Measurements from ENCODE around the gene POU2AF1.
"Not testable (repeated sequence)": the region's sequence is repeated elsewhere in the genome, so short reads cannot be mapped to it uniquely, and the experiment has no call there.

The POU2AF1 gene

DNA sequence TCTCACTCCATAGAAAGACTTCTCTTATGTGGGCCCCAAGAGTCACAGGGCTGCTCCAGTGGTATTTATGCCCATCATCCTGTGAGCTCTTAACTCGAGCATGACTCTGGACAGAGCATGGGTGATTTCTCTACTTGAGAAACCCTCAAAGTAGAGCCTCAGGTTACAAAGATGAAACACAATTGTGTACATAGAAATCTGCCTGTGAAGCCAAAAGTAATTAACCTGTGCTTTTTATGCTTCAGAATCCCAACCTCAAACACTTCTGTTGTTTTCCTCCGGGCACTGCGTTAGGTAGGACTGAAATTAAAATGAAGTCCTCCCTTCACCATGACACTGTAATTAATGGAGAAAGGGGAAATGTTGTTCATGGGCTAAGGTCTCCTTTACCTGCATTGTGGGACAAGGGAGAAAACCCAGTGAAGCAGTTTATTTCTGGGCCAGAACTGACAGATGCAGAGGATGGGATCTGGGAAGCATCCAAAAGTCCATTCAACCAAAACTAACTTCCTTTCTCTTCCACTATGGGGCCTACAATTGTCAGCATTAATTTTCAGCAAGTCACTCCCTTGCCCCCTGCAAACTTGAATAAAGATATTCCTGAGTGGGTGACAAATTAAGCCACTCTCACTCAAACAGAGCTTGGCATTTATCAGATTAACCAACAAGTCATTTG, 24.1 kb upstream of the POU2AF1 start:
- TF ChIP-seq GATA1 (IDR thresholded peaks at IDR 0.05; ENCODE audit: low read depth, low read length) (no peak), POLR2A (IDR thresholded peaks at IDR 0.05; ENCODE audit: low read length) (no peak)
- DNase-seq: no peak

DNA sequence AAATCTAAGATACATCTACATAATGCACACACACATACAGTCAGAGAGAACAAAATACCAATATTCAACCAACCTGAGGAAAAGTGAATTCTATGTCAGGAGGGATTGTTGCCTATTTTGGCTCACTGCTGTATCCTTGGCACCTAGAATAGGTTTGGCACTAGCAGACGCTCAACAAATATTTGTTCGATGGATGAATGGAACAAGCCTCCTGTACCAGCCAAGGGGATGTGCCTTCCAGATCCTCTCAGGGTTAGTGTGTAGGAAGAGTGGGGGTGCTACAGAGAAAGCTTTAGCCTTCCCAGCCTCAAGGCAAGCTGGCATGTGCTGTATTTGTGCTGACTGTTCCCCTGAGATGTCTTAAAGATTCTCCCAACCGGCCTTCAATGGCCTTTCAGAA, 23.3 kb upstream of the POU2AF1 start:
- TF ChIP-seq POLR2A (IDR thresholded peaks at IDR 0.05; ENCODE audit: low read length): no peak
- no peak for TF ChIP-seq GATA1 (IDR thresholded peaks at IDR 0.05; ENCODE audit: low read depth, low read length)
- DNase-seq: no peak

DNA sequence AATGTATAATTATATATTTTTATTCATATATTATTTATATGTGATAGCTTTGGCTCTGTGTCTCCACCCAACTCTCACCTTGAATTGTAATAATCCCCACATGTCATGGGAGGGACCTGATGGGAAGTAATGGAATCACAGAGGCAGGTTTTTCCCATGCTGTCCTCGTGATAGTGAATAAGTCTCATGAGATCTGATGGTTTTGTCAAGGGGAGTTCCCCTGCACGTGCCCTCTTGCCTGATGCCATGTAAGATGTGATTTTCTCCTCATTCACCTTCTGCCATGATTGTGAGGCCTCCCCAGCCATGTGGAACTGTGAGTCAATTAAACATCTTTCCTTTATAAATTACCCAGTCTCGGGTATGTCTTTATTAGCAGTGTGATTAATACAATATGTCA, 22.9 kb upstream of the POU2AF1 start:
- DNase-seq: not testable (repeated sequence)

DNA sequence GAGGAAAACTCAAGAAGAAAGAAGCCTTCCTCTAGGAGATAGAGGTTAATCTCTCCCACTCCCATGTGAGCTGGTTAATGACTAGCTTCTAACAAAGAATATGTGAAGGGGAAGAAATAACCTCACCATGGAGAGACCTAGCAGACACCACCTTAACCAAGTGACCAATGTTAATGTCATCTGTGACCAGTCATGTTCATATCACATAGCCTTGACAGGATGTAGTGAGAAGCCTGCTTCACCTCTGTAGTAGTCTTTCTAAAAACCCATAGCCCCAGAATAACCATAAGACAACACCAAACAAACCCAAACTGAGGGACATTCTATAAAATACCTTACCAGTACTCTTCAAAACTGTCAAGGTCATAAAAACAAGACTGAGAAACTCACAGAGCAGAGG, 21.5 kb upstream of the POU2AF1 start:
- DNase-seq: no peak
- TF ChIP-seq POLR2A (IDR thresholded peaks at IDR 0.05; ENCODE audit: low read length) (no peak), GATA1 (IDR thresholded peaks at IDR 0.05; ENCODE audit: low read depth, low read length) (no peak)

DNA sequence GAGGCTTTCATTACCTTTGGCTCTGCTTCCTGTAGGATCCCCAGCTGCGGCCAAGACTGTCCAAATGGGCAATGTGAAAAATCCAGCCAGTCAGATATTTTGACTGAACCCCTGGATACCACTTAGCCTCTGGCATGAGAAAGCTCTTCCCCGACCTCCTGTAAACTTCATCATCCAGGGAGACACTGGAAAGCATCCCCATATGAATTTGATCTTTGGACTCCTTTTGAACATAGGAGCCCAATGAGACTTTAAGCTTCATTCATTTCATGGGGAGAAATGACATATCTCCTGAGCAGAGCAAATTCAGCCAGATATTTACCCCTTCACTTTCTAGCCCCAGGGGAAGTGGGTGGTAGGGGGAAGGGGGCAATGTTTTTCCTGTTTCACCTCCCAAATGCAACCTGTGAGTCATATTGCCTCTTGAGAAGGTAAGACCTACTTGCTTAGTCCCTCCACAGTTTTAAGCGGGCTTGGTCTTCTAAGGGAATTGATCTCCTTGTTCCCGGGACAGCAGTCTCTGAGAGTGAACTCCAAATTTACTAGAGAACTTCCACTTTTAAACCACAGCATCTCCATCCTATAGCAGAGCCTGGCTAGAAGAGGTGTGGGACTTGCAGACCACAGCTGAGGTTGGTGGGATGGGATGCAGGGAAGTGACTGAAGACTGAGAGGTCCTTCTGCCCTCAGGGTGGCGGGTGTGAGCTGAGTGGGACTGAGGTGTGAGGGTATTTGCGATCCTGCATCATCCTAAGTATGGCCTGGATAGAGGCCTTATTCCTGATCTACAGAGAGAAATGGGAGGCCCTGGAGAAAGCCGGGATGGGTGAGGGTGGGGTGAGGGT, 20.3 kb upstream of the POU2AF1 start:
- TF ChIP-seq POLR2A (IDR thresholded peaks at IDR 0.05; ENCODE audit: low read length) (no peak), GATA1 (IDR thresholded peaks at IDR 0.05; ENCODE audit: low read depth, low read length) (no peak)
- no peak for DNase-seq

DNA sequence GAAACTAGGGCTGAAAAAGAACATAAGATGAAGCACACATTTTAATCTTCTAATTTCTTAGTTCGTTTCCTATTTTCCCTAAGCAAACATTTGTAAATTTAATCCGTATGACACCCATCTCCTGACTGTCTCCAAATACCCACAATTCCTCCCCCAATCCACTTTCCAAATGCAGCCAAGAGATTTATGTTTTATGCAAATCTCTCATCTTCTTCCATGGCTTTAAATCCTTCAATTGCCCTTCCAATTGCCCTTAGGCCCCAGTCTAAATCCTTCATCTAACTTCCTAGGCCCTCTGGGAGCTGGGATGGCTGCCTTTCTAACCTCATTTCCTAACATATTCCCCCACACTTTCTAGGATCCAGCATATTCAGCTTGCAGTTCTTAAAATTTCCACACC, 18.0 kb upstream of the POU2AF1 start:
- DNase-seq: no peak
- TF ChIP-seq POLR2A (IDR thresholded peaks at IDR 0.05; ENCODE audit: low read length) (no peak), GATA1 (IDR thresholded peaks at IDR 0.05; ENCODE audit: low read depth, low read length) (no peak)

DNA sequence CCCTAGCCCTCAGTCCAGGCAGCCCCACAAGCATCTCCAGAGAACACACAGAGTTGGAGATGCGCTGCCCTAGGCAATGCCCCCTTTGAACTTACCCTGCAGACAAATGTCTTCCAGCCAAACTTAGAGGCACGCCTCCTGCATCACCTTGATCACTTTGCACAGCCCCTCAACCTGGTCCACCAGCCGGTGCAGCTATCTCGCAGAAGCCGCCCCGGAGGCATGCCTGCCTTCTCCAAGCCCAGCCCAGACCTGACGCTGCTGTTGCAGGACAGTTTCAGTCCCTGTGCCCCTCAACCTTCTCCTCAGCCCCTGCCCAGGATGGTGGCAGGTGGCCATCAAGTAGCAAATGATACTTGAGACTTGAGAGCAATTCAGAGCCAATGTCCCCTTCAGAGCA, 16.7 kb upstream of the POU2AF1 start:
- no peak for TF ChIP-seq GATA1 (IDR thresholded peaks at IDR 0.05; ENCODE audit: low read depth, low read length)
- TF ChIP-seq POLR2A (IDR thresholded peaks at IDR 0.05; ENCODE audit: low read length): no peak
- no peak for DNase-seq

DNA sequence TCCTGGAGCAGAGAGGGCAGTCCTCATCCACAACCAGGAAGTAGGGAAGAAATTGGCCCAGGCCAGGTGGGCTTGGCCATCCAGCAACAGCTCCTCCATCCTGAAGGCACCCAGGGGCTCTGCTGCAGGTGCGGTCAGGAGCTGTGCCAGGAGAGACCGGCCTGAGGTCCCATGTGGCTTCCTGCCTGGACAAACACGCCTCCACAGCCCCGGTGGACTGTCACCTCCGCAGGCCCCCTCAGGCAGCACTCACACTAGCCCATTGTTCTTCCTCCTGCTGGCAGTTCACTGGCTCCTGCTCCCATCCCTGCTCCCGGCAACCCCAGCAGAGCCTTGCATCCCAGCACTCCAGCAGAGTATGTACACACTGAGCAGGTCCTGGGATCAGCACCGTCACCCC, 16.0 kb upstream of the POU2AF1 start:
- DNase-seq: no peak
- TF ChIP-seq POLR2A (IDR thresholded peaks at IDR 0.05; ENCODE audit: low read length) (no peak), GATA1 (IDR thresholded peaks at IDR 0.05; ENCODE audit: low read depth, low read length) (no peak)

DNA sequence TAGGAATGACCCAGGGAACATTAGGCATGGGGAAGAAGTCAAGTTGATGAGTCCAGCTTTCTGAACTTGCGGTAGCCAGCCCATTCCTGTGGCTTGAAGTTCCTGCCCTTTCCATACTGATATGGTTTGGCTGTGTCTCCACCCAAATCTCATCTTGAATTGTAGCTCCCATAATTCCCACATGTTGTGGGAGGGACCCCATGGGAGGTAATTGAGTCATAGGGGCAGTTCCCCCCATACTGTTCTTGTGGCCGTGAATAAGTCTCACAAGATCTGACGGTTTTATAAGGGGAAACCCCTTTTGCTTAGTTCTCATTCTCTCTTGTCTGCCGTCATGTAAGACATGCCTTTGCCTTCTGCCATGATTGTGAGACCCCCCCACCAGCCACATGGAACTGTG, 15.1 kb upstream of the POU2AF1 start:
- not testable (repeated sequence) for DNase-seq

DNA sequence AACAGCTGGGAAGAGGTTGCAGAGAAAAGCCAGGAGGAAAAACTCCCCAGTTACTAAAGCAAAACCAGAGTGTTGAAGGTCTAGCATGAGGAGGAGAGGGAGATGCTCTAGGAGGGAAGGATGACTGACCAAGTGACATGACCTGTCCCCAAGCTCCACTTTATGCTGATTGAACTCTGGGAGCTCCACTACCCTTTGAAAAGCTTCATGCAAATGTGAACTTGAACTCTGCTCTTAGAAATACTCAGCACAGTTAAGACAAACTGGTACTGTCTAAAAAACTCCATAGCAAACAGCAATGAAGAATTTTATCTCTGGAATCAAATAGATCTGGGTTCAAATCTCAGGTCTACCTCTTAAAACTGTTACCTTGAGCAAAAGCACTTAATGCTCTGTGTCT, 14.5 kb upstream of the POU2AF1 start:
- no peak for DNase-seq
- no peak for TF ChIP-seq POLR2A (IDR thresholded peaks at IDR 0.05; ENCODE audit: low read length)
- no peak for TF ChIP-seq GATA1 (IDR thresholded peaks at IDR 0.05; ENCODE audit: low read depth, low read length)

DNA sequence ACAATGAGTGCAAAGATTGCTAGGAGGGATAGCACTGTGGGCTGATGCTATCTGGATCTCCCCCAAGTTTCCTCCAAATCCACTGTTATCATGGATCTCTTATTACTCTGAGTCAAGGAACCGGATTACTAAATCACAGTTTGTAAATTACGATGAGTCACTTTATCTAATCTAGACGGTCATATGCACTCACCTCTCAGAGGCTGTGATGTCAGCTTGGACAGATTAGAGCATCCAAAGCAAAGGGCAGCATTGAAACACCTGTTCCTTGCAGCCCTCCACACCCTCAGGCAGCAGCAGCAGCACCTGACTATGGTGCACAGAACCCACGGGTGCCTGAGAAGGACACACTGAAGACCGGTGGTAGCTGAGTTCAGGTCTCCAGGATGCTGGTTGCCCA, 14.0 kb upstream of the POU2AF1 start:
- TF ChIP-seq GATA1 (IDR thresholded peaks at IDR 0.05; ENCODE audit: low read depth, low read length) (no peak), POLR2A (IDR thresholded peaks at IDR 0.05; ENCODE audit: low read length) (no peak)
- DNase-seq: no peak

DNA sequence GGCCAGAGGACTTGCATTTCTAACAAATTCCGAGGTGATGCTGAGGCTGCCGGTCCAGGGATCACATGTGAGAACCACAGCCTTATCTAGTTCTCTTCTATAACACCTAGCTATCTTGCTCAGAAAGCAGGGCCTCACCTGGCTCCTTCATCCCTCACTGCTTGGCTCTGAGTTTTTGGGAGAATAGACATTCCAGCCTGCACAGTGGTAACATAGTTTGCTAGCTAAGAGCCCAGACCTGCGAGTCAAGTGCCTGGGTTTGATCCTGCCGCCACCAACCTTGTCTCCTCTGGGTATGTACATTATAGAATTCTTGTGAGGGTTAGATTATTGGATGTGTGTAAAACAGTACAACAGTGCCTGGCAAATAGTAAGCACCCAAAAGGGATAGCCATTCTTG, 13.5 kb upstream of the POU2AF1 start:
- no peak for DNase-seq

DNA sequence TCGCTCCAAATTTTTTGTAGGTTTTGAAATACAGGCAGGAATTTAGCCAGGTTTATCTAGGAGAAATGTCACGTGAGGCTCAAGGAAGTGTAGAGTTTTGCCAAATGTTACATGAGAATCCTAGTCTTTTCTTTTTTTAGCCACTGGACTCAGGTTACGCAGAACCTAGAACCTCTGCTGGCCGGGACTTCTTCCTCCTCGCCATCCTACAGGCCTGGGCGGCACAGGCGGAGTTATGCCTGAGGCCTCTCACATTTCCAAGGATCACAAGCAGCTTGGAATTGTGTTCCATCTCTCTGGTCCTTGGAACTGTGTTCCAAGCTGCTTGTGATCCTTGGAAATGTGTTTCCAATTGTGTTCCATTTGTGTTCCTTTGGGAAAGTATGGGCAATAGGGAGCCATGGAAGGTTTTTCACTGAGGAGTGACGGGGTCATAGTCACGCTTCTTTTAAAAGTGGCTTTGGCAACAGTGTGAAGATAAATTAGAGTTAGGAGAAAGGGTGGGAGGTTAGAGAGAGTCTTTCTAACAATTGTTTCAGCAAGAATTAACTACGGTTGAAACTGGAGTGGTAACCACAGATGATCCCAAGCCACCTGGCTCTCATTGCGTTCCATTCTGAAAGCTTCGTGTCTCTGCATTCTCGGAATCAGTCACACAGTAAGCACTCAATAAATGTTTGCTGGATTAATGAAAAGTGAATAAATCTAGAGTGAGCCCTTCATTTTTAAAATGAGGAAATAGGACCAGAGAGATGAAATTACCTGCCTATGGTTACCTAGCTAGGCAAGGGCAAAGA, 12.5 kb upstream of the POU2AF1 start:
- DNase-seq: no peak

More for the DNA sequence above, 13.5 kb upstream of the POU2AF1 start:
- no peak for TF ChIP-seq POLR2A (IDR thresholded peaks at IDR 0.05; ENCODE audit: low read length)
- TF ChIP-seq GATA1 (IDR thresholded peaks at IDR 0.05; ENCODE audit: low read depth, low read length): no peak

DNA sequence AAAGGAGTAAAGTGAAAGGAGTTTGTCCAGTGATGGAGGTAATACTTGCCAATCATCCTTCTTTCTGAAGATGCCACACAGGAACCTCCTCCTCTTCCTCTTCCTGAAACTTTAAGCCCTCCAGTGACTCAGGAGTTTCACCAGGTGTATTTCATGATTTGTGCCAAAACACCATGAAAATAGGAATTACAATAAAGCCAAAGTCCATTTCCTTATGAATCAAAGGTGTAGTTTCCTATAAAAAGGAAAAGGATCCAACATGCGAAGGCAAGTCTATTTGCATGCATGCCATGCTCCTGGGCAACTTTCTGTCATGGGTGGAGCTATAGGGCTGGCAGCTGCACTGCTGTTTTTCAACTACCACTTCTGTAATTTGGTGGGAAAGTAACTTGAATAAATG, 9.8 kb upstream of the POU2AF1 start:
- no peak for DNase-seq
- TF ChIP-seq POLR2A (IDR thresholded peaks at IDR 0.05; ENCODE audit: low read length) (no peak), GATA1 (IDR thresholded peaks at IDR 0.05; ENCODE audit: low read depth, low read length) (no peak)

More for the DNA sequence above, 12.5 kb upstream of the POU2AF1 start:
- TF ChIP-seq POLR2A (IDR thresholded peaks at IDR 0.05; ENCODE audit: low read length): no peak
- no peak for TF ChIP-seq GATA1 (IDR thresholded peaks at IDR 0.05; ENCODE audit: low read depth, low read length)
